Neuronal stem cell (in vitro differentiated cells): ENCODE results near the gene COQ3.

Source experiments
- DNase-seq: peaks from one replicate; pipeline ENCODE4 v3.0.0-alpha.2; 2013; ENCODE audit warnings: low spot score
- H2AFZ ChIP-seq: one replicate; pipeline ENCODE4 v1.6.1; 2013; ENCODE audit warnings: mild to moderate bottlenecking, low read length, inconsistent platforms
- H2AK5ac ChIP-seq: 2 replicates; pipeline ENCODE4 v1.6.1; 2013; ENCODE audit warnings: low read depth, mild to moderate bottlenecking, inconsistent platforms, low read length, moderate library complexity, mixed read lengths
- H2BK120ac ChIP-seq: 2 replicates; pipeline ENCODE4 v1.6.1; 2013; ENCODE audit warnings: low read depth, mild to moderate bottlenecking, inconsistent platforms, low read length, moderate library complexity, mixed read lengths
- H2BK12ac ChIP-seq: one replicate; pipeline ENCODE4 v1.6.1; 2013; ENCODE audit warnings: low read length, inconsistent platforms
- H2BK15ac ChIP-seq: 2 replicates; pipeline ENCODE4 v1.6.1; 2013; ENCODE audit warnings: mild to moderate bottlenecking, low read length, inconsistent platforms, mixed read lengths
- H2BK5ac ChIP-seq: one replicate; pipeline ENCODE4 v1.6.1; 2013; ENCODE audit warnings: inconsistent platforms, mild to moderate bottlenecking, low read length, moderate library complexity
- H3K14ac ChIP-seq: one replicate; pipeline ENCODE4 v1.6.1; 2013; ENCODE audit warnings: low read length, inconsistent platforms
- H3K18ac ChIP-seq: 2 replicates; pipeline ENCODE4 v1.6.1; 2013; ENCODE audit warnings: low read length, inconsistent platforms
- H3K23ac ChIP-seq: 2 replicates; pipeline ENCODE4 v1.6.1; 2013; ENCODE audit warnings: low read depth, mild to moderate bottlenecking, mixed read lengths, low read length, inconsistent platforms; ENCODE audit not compliant: poor library complexity
- H3K27ac ChIP-seq: replicated peaks from 3 replicates; pipeline ENCODE4 v1.5.1; 2013; ENCODE audit warnings: low read length, inconsistent platforms
- H3K27me3 ChIP-seq, 3 experiments: 2 replicates each; pipeline ENCODE4 v1.6.1; 2013; ENCODE audit warnings: low read length in 3 of 3, mild to moderate bottlenecking in 2 of 3, inconsistent platforms in 1 of 3, low read depth in 1 of 3, mixed read lengths in 1 of 3, moderate library complexity in 1 of 3; ENCODE audit not compliant: control insufficient read depth in 3 of 3, insufficient read depth in 3 of 3
- H3K36me3 ChIP-seq, 2 donors: replicated peaks in 1 of 2; 2 replicates each; pipeline ENCODE4 v1.6.1; 2013; ENCODE audit warnings: low read length in 2 of 2; ENCODE audit not compliant: control insufficient read depth in 2 of 2, insufficient read depth in 2 of 2
- H3K4ac ChIP-seq: 2 replicates; pipeline ENCODE4 v1.6.1; 2013; ENCODE audit warnings: inconsistent platforms, mild to moderate bottlenecking, low read length, moderate library complexity
- H3K4me1 ChIP-seq, 2 donors: 1 replicate in 1 of 2; 2 replicates in 1 of 2; pipeline ENCODE4 v1.6.1; 2013; ENCODE audit warnings: low read length in 2 of 2, low read depth in 1 of 2; ENCODE audit not compliant: control insufficient read depth in 2 of 2, insufficient read depth in 1 of 2
- H3K4me2 ChIP-seq: one replicate; pipeline ENCODE4 v1.6.1; 2013; ENCODE audit warnings: mild to moderate bottlenecking, low read length, inconsistent platforms; ENCODE audit not compliant: insufficient read depth, poor library complexity, severe bottlenecking
- H3K4me3 ChIP-seq, 2 donors: 2 replicates each; pipeline ENCODE4 v1.5.1; 2013; ENCODE audit warnings: low read length in 2 of 2, mild to moderate bottlenecking in 2 of 2, inconsistent platforms in 1 of 2, moderate library complexity in 1 of 2
- H3K79me1 ChIP-seq: one replicate; pipeline ENCODE4 v1.6.1; 2013; ENCODE audit warnings: low read depth, mild to moderate bottlenecking, inconsistent platforms, low read length, moderate library complexity
- H3K9ac ChIP-seq: one replicate; pipeline ENCODE4 v1.6.1; 2013; ENCODE audit warnings: mild to moderate bottlenecking, low read depth, low read length, inconsistent platforms; ENCODE audit not compliant: poor library complexity
- H3K9me3 ChIP-seq, 2 donors: replicated peaks in 1 of 2; 2 replicates each; pipeline versions ENCODE3 to v1.6.1; 2013; ENCODE audit warnings: low read length in 2 of 2, mild to moderate bottlenecking in 2 of 2, inconsistent platforms in 1 of 2, low read depth in 1 of 2, mixed read lengths in 1 of 2, moderate library complexity in 1 of 2; ENCODE audit not compliant: control insufficient read depth in 2 of 2, insufficient read depth in 1 of 2
- H4K8ac ChIP-seq: one replicate; pipeline ENCODE4 v1.6.1; 2013; ENCODE audit warnings: low read depth, mild to moderate bottlenecking, inconsistent platforms, low read length, moderate library complexity
- H4K91ac ChIP-seq: one replicate; pipeline ENCODE4 v1.6.1; 2013; ENCODE audit warnings: low read length, low read depth, mild to moderate bottlenecking, inconsistent platforms; ENCODE audit not compliant: poor library complexity
- WGBS, 2 donors: extraction: QIAGEN DNeasy Blood & Tissue Kit; methylation state at CpG; one replicate each; pipeline ENCODE4 v1.1.7; 2013; ENCODE audit warnings: missing lambda C conversion rate in 2 of 2, mixed read lengths in 1 of 2; ENCODE audit not compliant: insufficient read length in 2 of 2, insufficient replicate concordance in 1 of 2; ENCODE audit errors: extremely low coverage in 2 of 2; 5-methylcytosine and 5-hydroxymethylcytosine counted together

The COQ3 gene

DNA sequence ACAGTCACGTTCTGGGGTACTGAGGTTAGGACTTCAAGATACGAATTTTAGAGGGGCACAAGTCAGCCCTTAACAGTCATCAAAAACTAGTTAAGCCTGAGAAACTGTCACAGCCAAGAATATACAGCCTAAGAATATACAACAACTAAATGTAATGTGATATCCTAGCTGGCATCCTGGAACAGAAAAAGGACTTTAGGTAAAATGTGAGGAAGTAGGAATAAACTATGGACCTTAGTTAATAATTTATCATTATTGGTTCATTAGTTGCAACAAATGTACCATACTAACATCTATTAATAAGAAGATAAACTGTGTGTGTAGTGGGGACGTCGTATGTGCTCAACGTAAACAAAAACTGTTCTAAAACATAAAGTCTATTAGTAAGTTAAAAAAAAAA lies 30.0 kb upstream of the COQ3 start:
- peaks cover 0 to 10% of the 10 kb centered on the region in 2 donors for H3K9me3 ChIP-seq
- no peak overlapping the region for H2BK15ac ChIP-seq
- H2AK5ac ChIP-seq: no peak overlapping the region
- H2AFZ ChIP-seq: no peak overlapping the region
- no peak overlapping the region for H4K8ac ChIP-seq
- peaks cover 5 to 10% of the 10 kb centered on the region in 2 donors for H3K4me1 ChIP-seq
- H3K9ac ChIP-seq: no peak overlapping the region
- H2BK12ac ChIP-seq: no peak overlapping the region
- H3K14ac ChIP-seq: no peak overlapping the region
- no peak overlapping the region for H3K23ac ChIP-seq
- H3K27ac ChIP-seq: no peak overlapping the region
- peak overlapping the region in 1 of 2 donors; percentile 71 for H3K4me3 ChIP-seq
- no peak for DNase-seq
- peaks cover 2 to 56% of the 10 kb centered on the region in 2 donors for H3K36me3 ChIP-seq
- H4K91ac ChIP-seq: no peak overlapping the region
- H2BK120ac ChIP-seq: no peak overlapping the region
- H2BK5ac ChIP-seq: no peak overlapping the region
- no peak overlapping the region for H3K4me2 ChIP-seq
- H3K4ac ChIP-seq: no peak overlapping the region
- no peaks in the 10 kb centered on the region for H3K27me3 ChIP-seq
- no CpG with 5 or more reads among the region's 5 CpGs for WGBS, 2 donors
- H3K18ac ChIP-seq: no peak overlapping the region
- H3K79me1 ChIP-seq: peaks cover 2% of the 10 kb centered on the region

DNA sequence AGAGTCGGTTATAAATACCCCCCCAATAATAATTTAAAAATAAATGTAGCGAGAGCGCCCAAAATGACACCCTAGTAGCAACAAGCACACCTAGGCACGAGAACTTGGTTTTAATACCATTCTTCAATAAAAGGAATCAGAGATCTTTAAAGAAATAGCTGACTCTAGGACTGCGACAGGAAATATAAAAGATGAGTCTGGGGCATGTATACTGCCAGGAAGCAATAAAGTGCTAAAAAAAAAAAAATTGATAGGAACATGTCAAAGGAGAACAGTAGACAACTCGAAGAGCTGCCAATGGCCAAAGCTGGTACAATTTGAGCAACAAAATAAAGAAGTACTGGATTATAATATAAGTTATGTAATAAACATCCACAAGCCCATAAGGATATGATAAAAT lies 28.9 kb upstream of the COQ3 start:
- no peak overlapping the region for H2AFZ ChIP-seq
- H3K9ac ChIP-seq: no peak overlapping the region
- H3K9me3 ChIP-seq: peaks cover 0 to 10% of the 10 kb centered on the region in 2 donors
- H4K8ac ChIP-seq: no peak overlapping the region
- H2BK120ac ChIP-seq: no peak overlapping the region
- H2AK5ac ChIP-seq: no peak overlapping the region
- H3K4me3 ChIP-seq: no peak overlapping the region
- no peak overlapping the region for H3K14ac ChIP-seq
- no peak overlapping the region for H3K4ac ChIP-seq
- no peak overlapping the region for H2BK5ac ChIP-seq
- H3K27me3 ChIP-seq: no peaks in the 10 kb centered on the region
- H3K4me1 ChIP-seq: peaks cover 5 to 10% of the 10 kb centered on the region in 2 donors
- H3K23ac ChIP-seq: no peak overlapping the region
- H4K91ac ChIP-seq: no peak overlapping the region
- no peak overlapping the region for H3K4me2 ChIP-seq
- no peak overlapping the region for H3K27ac ChIP-seq
- H3K36me3 ChIP-seq: peaks cover 2 to 49% of the 10 kb centered on the region in 2 donors
- no peak overlapping the region for H3K18ac ChIP-seq
- H2BK12ac ChIP-seq: no peak overlapping the region
- no CpG with 5 or more reads among the region's 6 CpGs for WGBS, 2 donors
- H2BK15ac ChIP-seq: no peak overlapping the region
- H3K79me1 ChIP-seq: peaks cover 2% of the 10 kb centered on the region
- no peak for DNase-seq

DNA sequence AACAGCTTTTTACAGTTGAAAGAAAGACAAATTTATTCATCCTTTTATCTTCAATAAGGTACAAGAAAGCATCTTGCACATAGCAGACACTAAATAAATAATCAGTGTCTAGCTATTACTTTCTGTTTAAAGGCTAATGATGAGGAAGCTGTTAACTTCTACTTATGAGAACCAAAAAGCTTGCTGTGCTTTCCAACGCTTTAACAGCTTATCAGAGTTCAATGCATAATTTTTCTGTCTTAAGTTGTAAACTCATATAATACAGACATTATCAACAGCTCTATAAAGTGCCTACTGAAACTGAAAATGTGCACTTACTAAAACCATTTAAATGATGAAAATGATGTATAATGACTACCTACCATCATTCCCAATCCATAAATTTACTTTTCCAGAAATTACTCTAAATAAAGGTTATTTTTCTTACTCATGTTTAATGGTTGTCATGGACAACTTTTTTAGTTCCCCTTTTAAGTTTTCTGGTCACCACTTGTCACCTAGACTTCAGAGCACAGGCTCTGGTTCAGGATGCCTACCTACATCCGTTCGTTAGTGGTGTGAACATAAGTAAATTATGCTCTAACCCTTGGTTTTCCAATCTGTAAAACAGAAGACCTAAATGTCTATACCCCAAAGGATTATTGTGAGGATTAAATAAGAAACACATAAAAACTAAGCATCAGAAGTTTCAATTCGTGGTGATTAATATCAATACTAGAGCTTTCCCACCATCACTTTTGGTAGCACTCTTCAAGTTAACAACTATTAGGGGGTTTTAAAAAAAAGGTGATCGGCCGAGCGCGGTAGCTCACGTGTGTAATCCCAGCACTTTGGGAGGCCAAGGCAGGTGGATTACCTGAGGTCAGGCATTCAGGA lies 23.1 kb upstream of the COQ3 start:
- no peak overlapping the region for H2AK5ac ChIP-seq
- no peak overlapping the region for H3K9ac ChIP-seq
- H3K79me1 ChIP-seq: no peaks in the 10 kb centered on the region
- H3K4me1 ChIP-seq: peaks cover 2 to 4% of the 10 kb centered on the region in 2 donors
- H2BK12ac ChIP-seq: no peak overlapping the region
- no peak overlapping the region for H4K91ac ChIP-seq
- no peak overlapping the region for H2AFZ ChIP-seq
- no CpG with 5 or more reads among the region's 9 CpGs for WGBS, 2 donors
- H2BK5ac ChIP-seq: no peak overlapping the region
- H3K27me3 ChIP-seq: no peaks in the 10 kb centered on the region
- H3K4me2 ChIP-seq: no peak overlapping the region
- H3K4me3 ChIP-seq: no peak overlapping the region
- no peak overlapping the region for H2BK15ac ChIP-seq
- no peak overlapping the region for H3K23ac ChIP-seq
- peaks cover 2 to 68% of the 10 kb centered on the region in 2 donors for H3K36me3 ChIP-seq
- H3K9me3 ChIP-seq: peaks cover 0 to 18% of the 10 kb centered on the region in 2 donors
- no peak overlapping the region for H4K8ac ChIP-seq
- H3K27ac ChIP-seq: no peak overlapping the region
- no peak overlapping the region for H3K4ac ChIP-seq
- no peak overlapping the region for H2BK120ac ChIP-seq
- DNase-seq: no peak
- H3K18ac ChIP-seq: no peak overlapping the region
- no peak overlapping the region for H3K14ac ChIP-seq

DNA sequence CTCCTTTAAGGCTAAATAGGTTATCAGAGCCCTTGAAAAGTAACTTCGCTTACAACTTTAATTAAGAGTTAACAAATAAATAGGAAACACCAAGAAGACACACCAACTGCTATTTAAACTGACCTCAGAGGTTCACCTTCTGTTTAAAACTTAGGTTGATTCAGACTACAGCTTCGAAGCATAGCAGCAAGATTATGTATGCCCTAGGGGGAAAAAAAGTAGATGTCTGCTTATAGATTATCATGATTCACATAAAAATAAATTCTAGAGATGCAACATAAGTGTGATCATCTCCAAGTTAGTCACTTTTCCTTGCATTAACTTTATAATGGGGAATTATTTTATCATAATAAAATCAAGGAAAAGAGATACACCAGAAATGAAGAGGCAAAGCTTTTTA lies 22.2 kb upstream of the COQ3 start:
- no peak overlapping the region for H3K4me3 ChIP-seq
- no peak overlapping the region for H2BK12ac ChIP-seq
- H2BK5ac ChIP-seq: no peak overlapping the region
- no peaks in the 10 kb centered on the region for H3K27me3 ChIP-seq
- H3K4me1 ChIP-seq: peaks cover 2 to 4% of the 10 kb centered on the region in 2 donors
- H3K18ac ChIP-seq: no peak overlapping the region
- no peak overlapping the region for H3K23ac ChIP-seq
- no CpG with 5 or more reads among the region's 2 CpGs for WGBS, 2 donors
- peaks cover 2 to 68% of the 10 kb centered on the region in 2 donors for H3K36me3 ChIP-seq
- no peak overlapping the region for H4K8ac ChIP-seq
- H3K79me1 ChIP-seq: peaks cover 1% of the 10 kb centered on the region
- DNase-seq: no peak
- no peak overlapping the region for H2AK5ac ChIP-seq
- no peak overlapping the region for H3K27ac ChIP-seq
- peaks cover 0 to 13% of the 10 kb centered on the region in 2 donors for H3K9me3 ChIP-seq
- no peak overlapping the region for H2BK15ac ChIP-seq
- no peak overlapping the region for H2AFZ ChIP-seq
- no peak overlapping the region for H2BK120ac ChIP-seq
- no peak overlapping the region for H3K14ac ChIP-seq
- no peak overlapping the region for H3K4me2 ChIP-seq
- no peak overlapping the region for H4K91ac ChIP-seq
- H3K9ac ChIP-seq: no peak overlapping the region
- H3K4ac ChIP-seq: no peak overlapping the region
